GM23338 (cell line): ENCODE results near the gene SLC38A10. TPM values are rescaled to one million over a fixed set of nuclear protein-coding genes. Genes with fewer than 3 reads are reported as not detected.

Experiments
- ATAC-seq: fragments of 200-7000 bp; cut with Tn5 transposase; 3 replicates; pipeline ENCODE4 v1.9.1; 2020
- DNase-seq: peaks from one replicate; pipeline ENCODE4 v3.0.0-alpha.2; 2015; ENCODE audit warnings: low spot score
- H2AFZ ChIP-seq: fragments of 200-600 bp; sonication (generic); 2 replicates; pipeline ENCODE4 v1.8.0; 2016; ENCODE audit warnings: antibody characterized with exemption, mild to moderate bottlenecking, moderate library complexity
- H3F3A ChIP-seq: fragments of 200-600 bp; sonication (generic); replicated peaks from 2 replicates; pipeline ENCODE4 v1.8.0; 2017; ENCODE audit warnings: antibody characterized with exemption, mixed run types, low read depth
- H3K27ac ChIP-seq: fragments of 200-600 bp; sonication (generic); 2 replicates; pipeline ENCODE4 v1.6.1; 2016; ENCODE audit warnings: low read depth
- H3K27me3 ChIP-seq: fragments of 200-600 bp; sonication (generic); 2 replicates; pipeline ENCODE4 v1.8.0; 2016; ENCODE audit warnings: mild to moderate bottlenecking, mixed run types, moderate library complexity; ENCODE audit not compliant: insufficient read depth
- H3K36me3 ChIP-seq: fragments of 200-600 bp; sonication (generic); 2 replicates; pipeline ENCODE4 v1.8.0; 2016; ENCODE audit warnings: mild to moderate bottlenecking; ENCODE audit not compliant: insufficient read depth
- H3K4me1 ChIP-seq: fragments of 200-600 bp; sonication (generic); 2 replicates; pipeline ENCODE4 v1.8.0; 2016; ENCODE audit warnings: mild to moderate bottlenecking, moderate library complexity; ENCODE audit not compliant: insufficient read depth
- H3K4me2 ChIP-seq: fragments of 200-600 bp; sonication (generic); 2 replicates; pipeline ENCODE4 v1.7.1; 2017; ENCODE audit warnings: mixed run types
- H3K4me3 ChIP-seq: fragments of 200-600 bp; sonication (generic); 2 replicates; pipeline ENCODE4 v1.6.1; 2016; ENCODE audit warnings: mixed run types
- H3K79me2 ChIP-seq: fragments of 200-600 bp; sonication (generic); replicated peaks from 2 replicates; pipeline ENCODE4 v1.8.0; 2017; ENCODE audit warnings: mild to moderate bottlenecking; ENCODE audit not compliant: insufficient read depth
- H3K9me2 ChIP-seq: fragments of 200-600 bp; sonication (generic); 2 replicates; pipeline ENCODE4 v1.8.0; 2017; ENCODE audit not compliant: insufficient read depth
- H4K20me1 ChIP-seq: fragments of 200-600 bp; sonication (generic); replicated peaks from 2 replicates; pipeline ENCODE4 v1.8.0; 2017; ENCODE audit warnings: mild to moderate bottlenecking; ENCODE audit not compliant: insufficient read depth
- H3K27ac Mint-ChIP-seq: 2 replicates; pipeline ENCODE4 v1.8.0; 2020; ENCODE audit warnings: inconsistent platforms, mild to moderate bottlenecking, moderate library complexity, mixed read lengths
- H3K27me3 Mint-ChIP-seq: 3 replicates; pipeline ENCODE4 v1.8.0; 2022; ENCODE audit warnings: low read depth, mild to moderate bottlenecking, moderate library complexity, mixed read lengths, inconsistent platforms; ENCODE audit not compliant: insufficient read depth, poor library complexity
- H3K36me3 Mint-ChIP-seq: 3 replicates; pipeline ENCODE4 v1.8.0; 2021; ENCODE audit warnings: low read depth, mild to moderate bottlenecking, inconsistent platforms, moderate library complexity, mixed read lengths
- H3K4me1 Mint-ChIP-seq: 3 replicates; pipeline ENCODE4 v1.8.0; 2020; ENCODE audit warnings: mild to moderate bottlenecking, inconsistent platforms, mixed read lengths
- H3K4me3 Mint-ChIP-seq: 3 replicates; pipeline ENCODE4 v1.8.0; 2021; ENCODE audit warnings: moderate library complexity, mild to moderate bottlenecking, inconsistent platforms, mixed read lengths
- H3K9me3 Mint-ChIP-seq: 3 replicates; pipeline ENCODE4 v1.8.0; 2020; ENCODE audit warnings: moderate library complexity, mild to moderate bottlenecking, inconsistent platforms, mixed read lengths
- CREB1 ChIP-seq: fragments of 250-450 bp; sonication (Bioruptor Pico); IDR thresholded peaks from 2 replicates; pipeline ENCODE4 v1.5.0; 2020; ENCODE audit warnings: low read depth, mild to moderate bottlenecking, moderate library complexity
- CTCF ChIP-seq, 2 experiments: fragments of 200-600 bp in 1 of 2; sonication (generic) in 1 of 2; conservative IDR thresholded peaks; 2 replicates each; pipeline versions ENCODE4 v1.5.1 to v1.6.1; 2016 to 2017; ENCODE audit warnings: antibody characterized with exemption in 2 of 2, low read depth in 2 of 2, mild to moderate bottlenecking in 2 of 2, moderate library complexity in 1 of 2
- ETS1 ChIP-seq: IDR thresholded peaks from 2 replicates; pipeline ENCODE4 v1.6.1; 2016; ENCODE audit warnings: antibody characterized with exemption
- EZH2 ChIP-seq: fragments of 200-600 bp; sonication (generic); IDR thresholded peaks from one replicate; pipeline ENCODE4 v1.8.0; 2017; ENCODE audit warnings: antibody characterized with exemption, mild to moderate bottlenecking, low read depth; ENCODE audit not compliant: unreplicated experiment
- EZH2phosphoT487 ChIP-seq: fragments of 200-600 bp; sonication (generic); IDR thresholded peaks from one replicate; pipeline ENCODE4 v1.8.1; 2018; ENCODE audit warnings: antibody characterized with exemption; ENCODE audit not compliant: unreplicated experiment
- JUNB ChIP-seq: IDR thresholded peaks from one replicate; pipeline ENCODE4 v1.6.1; 2016; ENCODE audit warnings: antibody characterized with exemption; ENCODE audit not compliant: unreplicated experiment
- NANOG ChIP-seq: IDR thresholded peaks from 2 replicates; pipeline ENCODE4 v1.6.1; 2016; ENCODE audit warnings: antibody characterized with exemption, borderline replicate concordance
- POLR2AphosphoS5 ChIP-seq: IDR thresholded peaks from 2 replicates; pipeline ENCODE4 v1.6.1; 2016; ENCODE audit warnings: antibody characterized with exemption, low read depth
- REST ChIP-seq: IDR thresholded peaks from one replicate; pipeline ENCODE4 v1.6.1; 2018; ENCODE audit warnings: antibody characterized with exemption; ENCODE audit not compliant: unreplicated experiment
- STAT1 ChIP-seq: IDR thresholded peaks from one replicate; pipeline ENCODE4 v1.6.1; 2016; ENCODE audit warnings: antibody characterized with exemption; ENCODE audit not compliant: unreplicated experiment
- ZNF114 ChIP-seq: fragments of 250-450 bp; sonication (Bioruptor Pico); IDR thresholded peaks from 2 replicates; pipeline ENCODE4 v1.5.0; 2020; ENCODE audit warnings: mild to moderate bottlenecking, moderate library complexity
- ZNF331 ChIP-seq: fragments of 250-450 bp; sonication (Bioruptor Pico); IDR thresholded peaks from 2 replicates; pipeline ENCODE4 v1.5.0; 2020; ENCODE audit warnings: low read depth, mild to moderate bottlenecking, moderate library complexity
- ZNF462 ChIP-seq: fragments of 250-450 bp; sonication (Bioruptor Pico); IDR thresholded peaks from 2 replicates; pipeline ENCODE4 v1.5.0; 2020; ENCODE audit warnings: mild to moderate bottlenecking, moderate library complexity
- polyA plus RNA-seq: library from polyadenylated mRNA; unstranded; fragments of >200 nt; fragmentation: Nextera tagmentation; extraction: Ambion mirVana; gene quantifications from 2 replicates; pipeline ENCODE4 v1.2.1, GENCODE V29; 2016
- total RNA-seq: library from RNA; depleted of rRNA; stranded (reverse); fragments of >200 nt; shearing (Covaris generic); gene quantifications from 2 replicates; pipeline ENCODE4 v1.2.3, GENCODE V29; 2014

SLC38A10 gene
- total and polyA plus RNA-seq, 2 experiments from 2014 or later, result 17.1 to 55.8 TPM

- no peak overlapping the region for H3K4me3 ChIP-seq
- Mint-ChIP-seq H3K27me3 (peaks cover 32% of the 10 kb centered on the region), H3K27ac (no peak overlapping the region), H3K9me3 (no peaks in the 10 kb centered on the region), H3K4me1 (peaks cover 18% of the 10 kb centered on the region), H3K36me3 (no peaks in the 10 kb centered on the region), H3K4me3 (no peak overlapping the region)
- H3K4me1 ChIP-seq, result peaks cover 19% of the 10 kb centered on the region
- ATAC-seq (no peak), DNase-seq (no peak)
- no peak for TF ChIP-seq EZH2
- TF ChIP-seq CTCF (conservative IDR thresholded peaks at IDR 0.05; ENCODE audit: low read depth in 2 of 2), result no peak
- TF ChIP-seq POLR2AphosphoS5, result no peak
- no peak for TF ChIP-seq NANOG
- TF ChIP-seq EZH2phosphoT487, result no peak
- TF ChIP-seq REST, result no peak
- no peak for TF ChIP-seq ZNF462
- no peak for TF ChIP-seq ETS1
- no peak for TF ChIP-seq JUNB
- TF ChIP-seq CREB1, result no peak
- no peak for TF ChIP-seq STAT1
- TF ChIP-seq ZNF331, result no peak
- no peak for TF ChIP-seq ZNF114 (CRISPR knock-in tag)
- H4K20me1 ChIP-seq, result no peaks in the 10 kb centered on the region
- H3K79me2 ChIP-seq, result no peaks in the 10 kb centered on the region
- no peak overlapping the region for H3K4me2 ChIP-seq
- no peaks in the 10 kb centered on the region for H3K36me3 ChIP-seq
- no peak overlapping the region for H2AFZ ChIP-seq
- no peaks in the 10 kb centered on the region for H3F3A ChIP-seq
- H3K27me3 ChIP-seq, result peaks cover 20% of the 10 kb centered on the region
- no peaks in the 10 kb centered on the region for H3K9me2 ChIP-seq
- no peak overlapping the region for H3K27ac ChIP-seq
Observed at GRCh38 chr17:81335773-81336157, 40.7 kb upstream of the SLC38A10 start.
